K562 (cell line): ENCODE results near the gene GRHL3. TPM values are rescaled to one million over a fixed set of nuclear protein-coding genes. Genes with fewer than 3 reads are reported as not detected.

ENCODE experiments used
- ATAC-seq: fragments of 200-7000 bp; cut with Tn5 transposase; 3 replicates; pipeline ENCODE4 v1.9.1; 2020; ENCODE audit warnings: moderate library complexity
- BruUV-seq: library from RNA; stranded (reverse); fragments of 400-500 nt; replicated peaks from 2 replicates; lab custom pipeline; 2021; lab: Mats Ljungman, UMichigan
- CTCF ChIA-PET: fragments of 300-600 bp; formaldehyde crosslinking; extraction: SDS; loops from one replicate; lab custom pipeline; 2021; ENCODE audit warnings: low intra/inter-chr PET ratio; lab: Yijun Ruan, JAX
- POLR2A ChIA-PET: fragments of 300-600, 350-650 bp; sonication (Branson Sonifier 250); formaldehyde crosslinking; extraction: SDS; loops from one replicate; lab custom pipeline; 2021; ENCODE audit warnings: antibody characterized with exemption, inconsistent platforms; lab: Yijun Ruan, JAX
- DNase-seq, 4 experiments: peaks; one replicate each; pipeline versions ENCODE4 v3.0.0 to v3.0.0-alpha.2; 2011 to 2018; ENCODE audit warnings: low spot score in 3 of 4, mixed read lengths in 3 of 4; ENCODE audit errors: extremely low read depth in 1 of 4
- FAIRE-seq: peaks from 2 replicates; lab custom pipeline; 2011; peaks lifted over from hg19 to GRCh38; lab: Jason Lieb, UNC
- H2AFZ ChIP-seq: 2 replicates; pipeline ENCODE4 v1.6.0; 2011; ENCODE audit warnings: low read depth, low read length, control low read depth, inconsistent platforms
- H3K27ac ChIP-seq: fragments of 200-600 bp; 3 replicates; pipeline ENCODE4 v1.8.0; 2011; ENCODE audit warnings: low read depth, mild to moderate bottlenecking, control low read depth, inconsistent platforms, low read length, moderate library complexity, mixed read lengths; ENCODE audit errors: extremely low read depth
- H3K27me3 ChIP-seq, 2 experiments: fragments of 300-600 bp in 1 of 2; 2 replicates in 1 of 2; 3 replicates in 1 of 2; pipeline versions ENCODE4 v1.6.0 to v1.8.0; 2011; ENCODE audit warnings: inconsistent platforms in 2 of 2, low read length in 2 of 2, mild to moderate bottlenecking in 1 of 2, mixed read lengths in 1 of 2, moderate library complexity in 1 of 2; ENCODE audit not compliant: control insufficient read depth in 2 of 2, insufficient read depth in 2 of 2
- H3K36me3 ChIP-seq: fragments of 300-600 bp; 3 replicates; pipeline ENCODE4 v1.8.0; 2011; ENCODE audit warnings: mild to moderate bottlenecking, low read length, inconsistent platforms; ENCODE audit not compliant: control insufficient read depth, insufficient read depth
- H3K4me1 ChIP-seq, 2 experiments: fragments of 200-600 bp in 1 of 2; replicated peaks in 1 of 2; 2 replicates in 1 of 2; 3 replicates in 1 of 2; pipeline versions ENCODE4 v1.5.1 to v1.8.0; 2011; ENCODE audit warnings: inconsistent platforms in 2 of 2, low read length in 2 of 2, mild to moderate bottlenecking in 1 of 2, mixed read lengths in 1 of 2, moderate library complexity in 1 of 2; ENCODE audit not compliant: control insufficient read depth in 2 of 2, insufficient read depth in 2 of 2
- H3K4me2 ChIP-seq: 2 replicates; pipeline ENCODE4 v1.6.1; 2011; ENCODE audit warnings: low read length, control low read depth, inconsistent platforms, mixed read lengths; ENCODE audit not compliant: insufficient read depth
- H3K4me3 ChIP-seq: fragments of 200-600 bp; sonication (generic), shearing (Covaris generic); 2 replicates; pipeline ENCODE4 v1.5.1; 2016; ENCODE audit warnings: control low read depth, inconsistent platforms
- H3K79me2 ChIP-seq: fragments of 200-600 bp; 3 replicates; pipeline ENCODE4 v1.8.0; 2011; ENCODE audit warnings: low read length, inconsistent platforms; ENCODE audit not compliant: control insufficient read depth, insufficient read depth
- H3K9ac ChIP-seq, 2 experiments: 2 replicates each; pipeline versions ENCODE4 v1.6.0 to v1.6.1; 2011; ENCODE audit warnings: low read depth in 2 of 2, low read length in 2 of 2, control low read depth in 1 of 2, inconsistent platforms in 1 of 2, mild to moderate bottlenecking in 1 of 2, mixed read lengths in 1 of 2; ENCODE audit not compliant: insufficient read depth in 1 of 2
- H3K9me1 ChIP-seq: one replicate; pipeline ENCODE4 v1.6.0; 2011; ENCODE audit warnings: inconsistent platforms, mild to moderate bottlenecking, low read length, moderate library complexity; ENCODE audit not compliant: control insufficient read depth, insufficient read depth
- H3K9me3 ChIP-seq: replicated peaks from 2 replicates; pipeline ENCODE4 v1.5.1; 2011; ENCODE audit warnings: low read depth, low read length, inconsistent platforms; ENCODE audit not compliant: control insufficient read depth, insufficient read depth
- H4K20me1 ChIP-seq: replicated peaks from 2 replicates; pipeline ENCODE4 v1.6.1; 2011; ENCODE audit warnings: low read length, inconsistent platforms, mixed read lengths; ENCODE audit not compliant: control insufficient read depth, insufficient read depth
- ARID3A ChIP-seq: IDR thresholded peaks from 2 replicates; pipeline ENCODE4 v1.6.1; 2012; ENCODE audit warnings: low read depth, low read length, improper control_type of control experiment, borderline replicate concordance
- BHLHE40 ChIP-seq: IDR thresholded peaks from 2 replicates; pipeline ENCODE4 v1.6.1; 2011; ENCODE audit warnings: low read length, improper control_type of control experiment
- BRF1 ChIP-seq: IDR thresholded peaks from 3 replicates; pipeline ENCODE4 v1.6.1; 2011; ENCODE audit warnings: borderline replicate concordance, mild to moderate bottlenecking; ENCODE audit not compliant: insufficient read length; ENCODE audit errors: extremely low read depth
- DLX4 ChIP-seq: fragments of 250-450 bp; sonication (Bioruptor Pico); IDR thresholded peaks from 2 replicates; pipeline ENCODE4 v1.6.1; 2021; ENCODE audit warnings: mild to moderate bottlenecking
- GTF2E2 ChIP-seq: fragments of 200-800 bp; sonication (Bioruptor generic); IDR thresholded peaks from 2 replicates; pipeline ENCODE4 v1.6.1; 2016; ENCODE audit warnings: missing genetic modification characterization, missing compliant biosample characterization
- KDM5B ChIP-seq: fragments of 200-600 bp; sonication (generic); IDR thresholded peaks from 2 replicates; pipeline ENCODE4 v1.6.1; 2012; ENCODE audit warnings: low read depth, mild to moderate bottlenecking, moderate library complexity, low read length, control low read depth, inconsistent platforms; ENCODE audit not compliant: insufficient replicate concordance
- KHSRP ChIP-seq: fragments of 450-650 bp; IDR thresholded peaks from 2 replicates; pipeline ENCODE4 v1.6.1; 2017
- MEF2D ChIP-seq: conservative IDR thresholded peaks from 2 replicates; pipeline ENCODE4 v1.6.1; 2016; ENCODE audit warnings: low read depth, missing genetic modification characterization, missing compliant biosample characterization
- MTA2 ChIP-seq: fragments of 450-650 bp; IDR thresholded peaks from 2 replicates; pipeline ENCODE4 v1.6.1; 2016; ENCODE audit warnings: low read depth
- PCBP2 ChIP-seq: fragments of 200-400 bp; formaldehyde crosslinking; IDR thresholded peaks from 2 replicates; pipeline ENCODE4 v1.6.1; 2018; ENCODE audit warnings: low read length, low read depth, mild to moderate bottlenecking, moderate library complexity; ENCODE audit not compliant: poor library complexity, severe bottlenecking
- RAD21 ChIP-seq, 2 experiments: fragments of 250-450 bp in 1 of 2; fragments of 450-650 bp in 1 of 2; sonication (Bioruptor Pico) in 1 of 2; formaldehyde crosslinking in 1 of 2; IDR thresholded peaks in 1 of 2; conservative IDR thresholded peaks in 1 of 2; 2 replicates each; pipeline versions ENCODE4 v1.4.0 to v1.8.0; 2020 to 2022; ENCODE audit warnings: mild to moderate bottlenecking in 2 of 2, moderate library complexity in 1 of 2
- STAT5B ChIP-seq: fragments of 250-450 bp; sonication (Bioruptor Pico); IDR thresholded peaks from 2 replicates; pipeline ENCODE4 v1.8.0; 2021; ENCODE audit warnings: mild to moderate bottlenecking, inconsistent platforms
- TCFL5 ChIP-seq: fragments of 250-450 bp; sonication (Bioruptor Pico); conservative IDR thresholded peaks from 2 replicates; pipeline ENCODE4 v1.6.1; 2021; ENCODE audit warnings: mild to moderate bottlenecking, moderate library complexity, matching md5 sums
- ZKSCAN3 ChIP-seq: fragments of 250-450 bp; sonication (Bioruptor Pico); IDR thresholded peaks from 2 replicates; pipeline ENCODE4 v1.4.0; 2020
- ZNF280B ChIP-seq: fragments of 250-450 bp; sonication (Bioruptor Pico); IDR thresholded peaks from 2 replicates; pipeline ENCODE4 v1.5.1; 2021; ENCODE audit warnings: mild to moderate bottlenecking
- ZNF668 ChIP-seq: fragments of 250-450 bp; sonication (Bioruptor Pico); IDR thresholded peaks from 2 replicates; pipeline ENCODE4 v1.8.0; 2022; ENCODE audit warnings: mild to moderate bottlenecking, inconsistent platforms
- ZNF76 ChIP-seq: fragments of 250-450 bp; sonication (Bioruptor Pico); IDR thresholded peaks from 2 replicates; pipeline ENCODE4 v1.4.0; 2020; ENCODE audit warnings: mild to moderate bottlenecking, moderate library complexity, borderline replicate concordance
- WGBS: fragments of 100-300 bp; shearing (Covaris generic); methylation state at CpG from one replicate; pipeline ENCODE4 v1.1.6; 2016; ENCODE audit warnings: low coverage, mixed read lengths; ENCODE audit not compliant: insufficient coverage; ENCODE audit errors: missing lambda C conversion rate; 5-methylcytosine and 5-hydroxymethylcytosine counted together
- in situ Hi-C: fragments of 300-500 bp; cut with MboI; formaldehyde crosslinking; loops from 4 replicates; pipeline ENCODE4 v1.15.0; 2018; ENCODE audit warnings: inconsistent platforms, mixed read lengths
- intact Hi-C: fragments of 100-400 bp; cut with micrococcal nuclease; formaldehyde crosslinking; loops from 2 replicates; pipeline ENCODE4 v1.14.2; 2022
- polyA plus RNA-seq, 8 experiments: library from polyadenylated mRNA; depleted of rRNA in 4 of 8; stranded (reverse) in 5 of 8; unstranded in 3 of 8; fragments of >200 nt; fragmentation: Nextera tagmentation in 2 of 8; fragmentation: Illumina TruSeq in 1 of 8; extraction: Ambion mirVana in 2 of 8; extraction: Trizol in 1 of 8; gene quantifications; 2 replicates each; pipeline versions ENCODE4 v1.2.1 to v1.2.3, GENCODE V29; 2011 to 2014; ENCODE audit warnings: inconsistent platforms in 1 of 8, missing spikeins in 1 of 8
- total RNA-seq, 7 experiments: library from RNA; depleted of rRNA in 6 of 7; stranded (reverse); fragments of >200 nt in 6 of 7; fragmentation: Illumina TruSeq in 2 of 7; extraction: Trizol in 2 of 7; gene quantifications; 2 replicates each; pipeline versions ENCODE4 v1.2.1 to v1.2.3, GENCODE V29; 2011 to 2021; ENCODE audit warnings: low replicate concordance in 1 of 7

The GRHL3 gene
- total and polyA plus RNA-seq, 9 of the 15 experiments (the other 6 are each of a cell fraction or from before 2014, with no cell fraction given): 0.01 to 0.04 TPM; not detected in 7

DNA sequence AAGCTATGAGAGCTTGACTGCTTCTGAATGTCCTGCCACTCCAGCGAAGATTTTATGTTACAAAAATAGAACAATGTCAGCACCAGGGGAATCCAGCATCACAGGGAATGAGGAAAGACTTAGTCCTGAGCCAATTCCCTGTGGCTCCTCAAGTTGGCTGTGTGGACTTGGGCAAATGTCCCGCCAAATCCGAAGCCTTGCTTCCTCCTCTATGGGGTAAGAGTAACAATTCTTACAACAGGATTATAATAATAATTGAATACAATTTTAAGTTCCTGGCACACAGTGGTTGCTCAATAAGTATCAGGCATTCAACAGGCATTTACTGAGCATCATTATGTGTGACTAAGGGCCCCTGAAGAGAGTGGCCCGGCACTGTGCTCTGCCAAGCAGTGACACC, 50.0 kb downstream of the GRHL3 start:
- Histone ChIP-seq H3K9me3 (no peaks in the 10 kb centered on the region), H3K27me3 (peaks cover 4 to 29% of the 10 kb centered on the region in 2 experiments; a peak in 3 of 5 replicates), H3K4me3 (no peak overlapping the region), H3K9me1 (peaks cover 2% of the 10 kb centered on the region), H4K20me1 (peaks cover 14% of the 10 kb centered on the region), H3K79me2 (no peaks in the 10 kb centered on the region), H3K27ac (no peak overlapping the region), H3K36me3 (no peaks in the 10 kb centered on the region), H3K4me2 (no peak overlapping the region), H3K9ac (no peak overlapping the region), H3K4me1 (peaks cover 0 to 4% of the 10 kb centered on the region in 2 experiments; a peak in 1 of 5 replicates), H2AFZ (no peak overlapping the region)
- ChIA-PET CTCF (no interaction called here), POLR2A (no interaction called here)
- no peak for DNase-seq
- intact Hi-C loops (no loop called here), in situ Hi-C loops (no loop called here)
- no peak for ATAC-seq
- no peak for FAIRE-seq
- 26% methylated on average over 4 of the region's 4 CpGs for WGBS
- BruUV-seq: no TSS peak
- no peak for TF ChIP-seq MEF2D
- no peak for TF ChIP-seq STAT5B (CRISPR knock-in tag)
- TF ChIP-seq ZKSCAN3 (CRISPR knock-in tag): no peak
- TF ChIP-seq TCFL5 (CRISPR knock-in tag): no peak
- no peak for TF ChIP-seq BHLHE40
- no peak for TF ChIP-seq BRF1
- TF ChIP-seq ZNF668 (CRISPR knock-in tag): no peak
- no peak for TF ChIP-seq KHSRP
- no peak for TF ChIP-seq MTA2
- TF ChIP-seq ZNF76 (CRISPR knock-in tag): no peak
- no peak for TF ChIP-seq DLX4 (CRISPR knock-in tag)
- TF ChIP-seq RAD21 (CRISPR knock-in tag; conservative IDR thresholded peaks at IDR 0.05 in 1 of 2, IDR thresholded peaks at IDR 0.05 in 1 of 2): no peak
- TF ChIP-seq ARID3A: no peak
- TF ChIP-seq ZNF280B (CRISPR knock-in tag): no peak
- no peak for TF ChIP-seq GTF2E2 (tag)
- TF ChIP-seq PCBP2: no peak
- TF ChIP-seq KDM5B: no peak
